Measurements from ENCODE around the gene PGPEP1.

Gene PGPEP1

DNA sequence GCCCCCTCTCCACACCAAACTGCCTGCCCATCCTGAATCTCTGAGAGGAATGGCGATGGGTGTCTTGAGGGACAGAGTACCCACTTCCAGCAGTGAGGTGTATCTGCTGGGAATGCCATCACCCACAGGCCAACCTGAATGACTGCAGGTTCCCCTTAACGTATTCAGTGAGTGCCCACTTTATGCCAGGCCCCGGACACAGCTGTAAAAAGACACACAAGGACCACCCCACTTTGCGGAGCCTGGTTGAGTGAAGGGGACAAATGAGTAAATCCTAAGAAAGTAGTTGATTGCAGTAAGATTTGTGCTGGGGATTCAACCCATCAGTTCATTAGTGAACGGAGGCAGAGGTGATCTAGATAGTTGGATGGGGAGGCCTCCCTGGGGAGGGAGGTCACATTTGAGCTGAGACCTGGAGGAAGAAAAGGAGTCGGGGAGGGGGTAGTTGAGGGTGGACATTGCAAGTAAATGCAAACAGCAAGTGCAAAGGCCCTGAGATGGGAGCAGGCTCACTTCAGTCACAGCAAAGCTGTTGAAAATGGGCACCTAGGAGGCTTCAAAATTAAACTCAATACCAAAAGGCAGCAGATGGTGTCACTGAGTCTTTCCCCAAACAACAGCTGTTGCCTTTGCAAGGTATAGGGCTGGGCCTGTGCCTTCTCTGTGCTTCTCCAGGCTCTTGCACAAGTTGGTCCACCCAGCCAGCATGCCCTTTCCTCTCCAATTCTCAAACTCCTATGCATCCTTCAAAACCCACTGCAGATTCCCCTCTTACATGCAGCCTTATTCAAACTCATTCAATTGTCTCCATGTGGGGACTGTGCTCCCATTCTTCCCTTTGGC, 49.9 kb downstream of the PGPEP1 start:
- Histone ChIP-seq H3K4me2 (ENCODE audit: low read length) (no peak overlapping the region), H2AFZ (ENCODE audit: low read depth, low read length) (no peak overlapping the region), H3K79me2 (ENCODE audit: low read length) (no peaks in the 10 kb centered on the region), H3K4me1 (ENCODE audit: low read length) (peaks cover 15% of the 10 kb centered on the region), H3K9me3 (ENCODE audit: insufficient read depth, low read length) (no peaks in the 10 kb centered on the region), H3K9ac (ENCODE audit: low read length) (no peak overlapping the region), H4K20me1 (ENCODE audit: insufficient read depth, low read length) (no peaks in the 10 kb centered on the region), H3K27ac (ENCODE audit: low read length) (no peak overlapping the region), H3K36me3 (replicated peaks; ENCODE audit: low read depth, low read length) (peaks cover 4% of the 10 kb centered on the region), H3K27me3 (ENCODE audit: low read depth, low read length) (peaks cover 22% of the 10 kb centered on the region), H3K4me3 (ENCODE audit: low read length) (no peak overlapping the region)
- TF ChIP-seq EZH2phosphoT487 (IDR thresholded peaks at IDR 0.05; ENCODE audit: low read depth) = no peak
- TF ChIP-seq, protein P1, sequence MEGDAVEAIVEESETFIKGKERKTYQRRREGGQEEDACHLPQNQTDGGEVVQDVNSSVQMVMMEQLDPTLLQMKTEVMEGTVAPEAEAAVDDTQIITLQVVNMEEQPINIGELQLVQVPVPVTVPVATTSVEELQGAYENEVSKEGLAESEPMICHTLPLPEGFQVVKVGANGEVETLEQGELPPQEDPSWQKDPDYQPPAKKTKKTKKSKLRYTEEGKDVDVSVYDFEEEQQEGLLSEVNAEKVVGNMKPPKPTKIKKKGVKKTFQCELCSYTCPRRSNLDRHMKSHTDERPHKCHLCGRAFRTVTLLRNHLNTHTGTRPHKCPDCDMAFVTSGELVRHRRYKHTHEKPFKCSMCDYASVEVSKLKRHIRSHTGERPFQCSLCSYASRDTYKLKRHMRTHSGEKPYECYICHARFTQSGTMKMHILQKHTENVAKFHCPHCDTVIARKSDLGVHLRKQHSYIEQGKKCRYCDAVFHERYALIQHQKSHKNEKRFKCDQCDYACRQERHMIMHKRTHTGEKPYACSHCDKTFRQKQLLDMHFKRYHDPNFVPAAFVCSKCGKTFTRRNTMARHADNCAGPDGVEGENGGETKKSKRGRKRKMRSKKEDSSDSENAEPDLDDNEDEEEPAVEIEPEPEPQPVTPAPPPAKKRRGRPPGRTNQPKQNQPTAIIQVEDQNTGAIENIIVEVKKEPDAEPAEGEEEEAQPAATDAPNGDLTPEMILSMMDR (IDR thresholded peaks at IDR 0.05; ENCODE audit: low read depth, low read length) = no peak

DNA sequence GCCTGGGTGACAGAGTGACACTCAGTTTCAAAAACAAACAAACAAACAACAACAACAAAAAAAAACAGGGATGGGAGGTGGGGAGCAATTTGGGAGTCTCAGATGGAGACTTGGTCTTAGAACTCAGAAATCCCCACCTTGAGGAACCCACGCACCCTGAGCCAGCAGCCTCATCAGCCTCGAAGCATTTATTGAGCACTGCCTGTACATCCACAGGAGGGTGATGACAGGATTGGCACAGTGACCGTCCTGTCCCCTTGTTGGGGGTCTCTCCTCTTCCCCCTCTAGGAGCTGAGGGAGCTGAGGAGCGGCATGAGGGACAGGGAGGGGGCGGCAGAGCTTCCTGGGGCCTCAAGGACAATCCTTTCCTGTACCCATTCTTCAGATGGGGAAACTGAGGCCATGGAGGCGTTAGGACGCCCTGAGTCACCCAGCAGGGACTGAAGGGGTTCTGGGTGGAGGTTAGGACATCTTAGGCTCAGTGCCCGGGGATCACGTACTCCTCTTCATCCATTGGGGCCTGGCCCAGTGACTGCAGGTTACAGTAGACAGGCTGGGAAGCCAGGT, 51.2 kb downstream of the PGPEP1 start:
- Histone ChIP-seq H3K9ac (ENCODE audit: low read length) (no peak overlapping the region), H3K4me3 (ENCODE audit: low read length) (no peak overlapping the region), H3K36me3 (replicated peaks; ENCODE audit: low read depth, low read length) (peaks cover 4% of the 10 kb centered on the region), H3K27me3 (ENCODE audit: low read depth, low read length) (peaks cover 13% of the 10 kb centered on the region), H3K79me2 (ENCODE audit: low read length) (no peaks in the 10 kb centered on the region), H3K4me1 (ENCODE audit: low read length) (peaks cover 11% of the 10 kb centered on the region), H3K9me3 (ENCODE audit: insufficient read depth, low read length) (no peaks in the 10 kb centered on the region), H4K20me1 (ENCODE audit: insufficient read depth, low read length) (no peaks in the 10 kb centered on the region), H2AFZ (ENCODE audit: low read depth, low read length) (no peak overlapping the region), H3K4me2 (ENCODE audit: low read length) (no peak overlapping the region), H3K27ac (ENCODE audit: low read length) (no peak overlapping the region)
- no peak for TF ChIP-seq EZH2phosphoT487 (IDR thresholded peaks at IDR 0.05; ENCODE audit: low read depth)
- TF ChIP-seq, protein P1 (IDR thresholded peaks at IDR 0.05; ENCODE audit: low read depth, low read length) = no peak

DNA sequence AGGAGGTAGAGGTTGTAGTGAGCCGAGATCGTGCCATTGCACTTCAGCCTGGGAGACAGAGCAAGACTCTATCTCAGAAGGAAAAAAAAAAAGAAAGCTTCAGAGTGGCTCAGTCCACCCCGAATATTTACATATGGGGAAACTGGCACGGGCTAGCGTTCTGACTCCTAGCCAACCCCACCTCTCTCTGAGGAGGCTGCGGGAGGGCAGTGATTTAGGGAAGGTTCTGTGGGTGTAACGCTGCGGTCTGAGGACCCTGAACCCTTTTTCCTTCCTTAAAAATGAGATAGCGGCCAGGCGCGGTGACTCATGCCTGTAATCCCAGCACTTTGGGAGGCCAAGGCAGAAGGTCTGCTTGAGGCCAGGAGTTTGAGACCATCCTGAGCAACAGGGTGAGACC, 52.0 kb downstream of the PGPEP1 start:
- no peaks in the 10 kb centered on the region for H3K79me2 ChIP-seq (ENCODE audit: low read length)
- H3K9ac ChIP-seq (ENCODE audit: low read length) = no peak overlapping the region
- H3K36me3 ChIP-seq (replicated peaks; ENCODE audit: low read depth, low read length) = peaks cover 4% of the 10 kb centered on the region

DNA sequence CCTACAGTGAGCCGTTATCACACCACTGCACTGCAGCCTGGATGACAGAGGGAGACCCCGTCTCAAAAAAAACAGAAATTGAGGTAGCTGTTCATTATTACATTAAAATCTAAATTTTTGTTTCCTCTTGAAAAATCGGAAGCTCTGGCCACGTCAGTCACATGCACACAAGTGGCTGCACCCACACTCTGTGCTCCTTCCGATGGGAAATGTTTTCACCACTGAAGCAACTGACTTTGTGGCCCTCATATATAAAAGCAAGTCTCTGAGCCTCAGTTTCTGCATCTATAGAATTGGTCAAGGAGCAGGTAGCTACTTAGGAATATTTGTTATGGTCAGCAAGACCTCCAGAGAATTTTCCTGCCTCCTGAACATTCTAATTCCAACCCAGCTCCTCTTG, 52.5 kb downstream of the PGPEP1 start:
- H2AFZ ChIP-seq (ENCODE audit: low read depth, low read length) = no peak overlapping the region
- TF ChIP-seq, protein P1 (IDR thresholded peaks at IDR 0.05; ENCODE audit: low read depth, low read length) = no peak
- no peak for TF ChIP-seq EZH2phosphoT487 (IDR thresholded peaks at IDR 0.05; ENCODE audit: low read depth)
- no peaks in the 10 kb centered on the region for H4K20me1 ChIP-seq (ENCODE audit: insufficient read depth, low read length)
- H3K9ac ChIP-seq (ENCODE audit: low read length) = no peak overlapping the region
- H3K4me1 ChIP-seq (ENCODE audit: low read length) = peaks cover 23% of the 10 kb centered on the region
- no peaks in the 10 kb centered on the region for H3K79me2 ChIP-seq (ENCODE audit: low read length)
- peaks cover 4% of the 10 kb centered on the region; the same call in 1 of the 2 replicates for H3K27me3 ChIP-seq (ENCODE audit: low read depth, low read length)
- H3K36me3 ChIP-seq (replicated peaks; ENCODE audit: low read depth, low read length) = peaks cover 4% of the 10 kb centered on the region
- H3K27ac ChIP-seq (ENCODE audit: low read length) = no peak overlapping the region
- no peak overlapping the region for H3K4me3 ChIP-seq (ENCODE audit: low read length)
- no peaks in the 10 kb centered on the region for H3K9me3 ChIP-seq (ENCODE audit: insufficient read depth, low read length)
- H3K4me2 ChIP-seq (ENCODE audit: low read length) = peak overlapping the region; percentile 25

More for the DNA sequence above, 52.0 kb downstream of the PGPEP1 start:
- Histone ChIP-seq H3K4me2 (ENCODE audit: low read length) (peak overlapping the region; percentile 25), H3K27me3 (ENCODE audit: low read depth, low read length) (peaks cover 5% of the 10 kb centered on the region; the same call in 1 of the 2 replicates), H3K9me3 (ENCODE audit: insufficient read depth, low read length) (no peaks in the 10 kb centered on the region), H3K4me1 (ENCODE audit: low read length) (peaks cover 19% of the 10 kb centered on the region), H3K27ac (ENCODE audit: low read length) (no peak overlapping the region), H2AFZ (ENCODE audit: low read depth, low read length) (no peak overlapping the region), H4K20me1 (ENCODE audit: insufficient read depth, low read length) (no peaks in the 10 kb centered on the region), H3K4me3 (ENCODE audit: low read length) (no peak overlapping the region)
- no peak for TF ChIP-seq EZH2phosphoT487 (IDR thresholded peaks at IDR 0.05; ENCODE audit: low read depth)
- TF ChIP-seq, protein P1 (IDR thresholded peaks at IDR 0.05; ENCODE audit: low read depth, low read length) = no peak
